Tibial artery (tissue), 4 donors: ENCODE measurements around the gene TEKTIP1.

Source experiments
- DNase-seq, 2 donors: peaks; one replicate each; pipeline ENCODE4 v3.0.0-alpha.2; 2019
- H3K27ac ChIP-seq, 2 donors: fragments of 200-600 bp; sonication (generic) in 1 of 2; 1 replicate in 1 of 2; 2 replicates in 1 of 2; pipeline ENCODE4 v1.5.1; 2018 to 2019; ENCODE audit warnings: mild to moderate bottlenecking in 1 of 2
- H3K27me3 ChIP-seq, 2 donors: fragments of 200-600 bp; sonication (generic) in 1 of 2; one replicate each; pipeline versions ENCODE4 v1.5.1 to v1.6.0; 2016 to 2019
- H3K36me3 ChIP-seq, 3 donors: fragments of 200-600 bp; sonication (generic) in 2 of 3; one replicate each; pipeline ENCODE4 v1.5.1; 2016 to 2019; ENCODE audit warnings: mild to moderate bottlenecking in 2 of 3
- H3K4me1 ChIP-seq, 4 donors: fragments of 200-600 bp; sonication (generic) in 2 of 4; 1 replicate in 3 of 4; 2 replicates in 1 of 4; pipeline ENCODE4 v1.5.1; 2016 to 2019
- H3K4me3 ChIP-seq, 2 donors: fragments of 200-600 bp; sonication (generic) in 1 of 2; 1 replicate in 1 of 2; 2 replicates in 1 of 2; pipeline ENCODE4 v1.5.1; 2018 to 2019; ENCODE audit warnings: mild to moderate bottlenecking in 2 of 2
- H3K9me3 ChIP-seq, 3 donors: fragments of 200-600 bp; sonication (generic) in 1 of 3; one replicate each; pipeline ENCODE4 v1.5.1; 2016 to 2019
- CTCF ChIP-seq, 2 experiments: fragments of 200-600 bp in 1 of 2; fragments of 450-650 bp in 1 of 2; IDR thresholded peaks; one replicate each; pipeline ENCODE4 v1.5.1; 2017 to 2019; ENCODE audit warnings: antibody characterized with exemption in 2 of 2, mild to moderate bottlenecking in 1 of 2, moderate library complexity in 1 of 2
- intact Hi-C: fragments of 100-400 bp; cut with DNase I; formaldehyde crosslinking; loops from one replicate; pipeline ENCODE4 v1.15.0; 2023; ENCODE audit warnings: low total_unique reads

Gene TEKTIP1

GRCh38 chr19:3519126-3519525 lies 19.8 kb upstream of the TEKTIP1 start:
- no peaks in the 10 kb centered on the region for H3K27me3 ChIP-seq
- H3K9me3 ChIP-seq = no peaks in the 10 kb centered on the region
- H3K27ac ChIP-seq = no peak overlapping the region
- intact Hi-C loops = no loop called here
- H3K36me3 ChIP-seq = peaks cover 11 to 53% (median 20%) of the 10 kb centered on the region in 3 donors
- no peak for TF ChIP-seq CTCF (IDR thresholded peaks at IDR 0.05)
- DNase-seq = no peak
- peaks cover 0 to 19% (median 5%) of the 10 kb centered on the region in 4 donors for H3K4me1 ChIP-seq
- no peak overlapping the region for H3K4me3 ChIP-seq

GRCh38 chr19:3520166-3521103 lies 18.5 kb upstream of the TEKTIP1 start:
- Histone ChIP-seq H3K9me3 (no peaks in the 10 kb centered on the region), H3K27ac (no peak overlapping the region), H3K4me3 (no peak overlapping the region), H3K4me1 (peaks cover 0 to 19% (median 5%) of the 10 kb centered on the region in 4 donors), H3K36me3 (peaks cover 19 to 63% (median 31%) of the 10 kb centered on the region in 3 donors), H3K27me3 (no peaks in the 10 kb centered on the region)
- no peak for TF ChIP-seq CTCF (IDR thresholded peaks at IDR 0.05)
- no peak for DNase-seq
- intact Hi-C loops = no loop called here

GRCh38 chr19:3521104-3521445 lies 17.9 kb upstream of the TEKTIP1 start:
- intact Hi-C loops = no loop called here
- H3K4me1 ChIP-seq = peaks cover 0 to 16% (median 3%) of the 10 kb centered on the region in 4 donors
- no peak overlapping the region for H3K4me3 ChIP-seq
- H3K27me3 ChIP-seq = no peaks in the 10 kb centered on the region
- TF ChIP-seq CTCF (IDR thresholded peaks at IDR 0.05) = no peak
- H3K9me3 ChIP-seq = no peaks in the 10 kb centered on the region
- no peak for DNase-seq
- H3K27ac ChIP-seq = no peak overlapping the region
- peaks cover 23 to 69% (median 36%) of the 10 kb centered on the region in 3 donors for H3K36me3 ChIP-seq

GRCh38 chr19:3522421-3523360 lies 16.3 kb upstream of the TEKTIP1 start:
- no peak overlapping the region for H3K4me3 ChIP-seq
- peaks cover 36 to 85% (median 52%) of the 10 kb centered on the region in 3 donors for H3K36me3 ChIP-seq
- H3K9me3 ChIP-seq = no peaks in the 10 kb centered on the region
- H3K27me3 ChIP-seq = no peaks in the 10 kb centered on the region
- intact Hi-C loops = no loop called here
- H3K27ac ChIP-seq = no peak overlapping the region
- TF ChIP-seq CTCF (IDR thresholded peaks at IDR 0.05) = no peak
- H3K4me1 ChIP-seq = peaks cover 0 to 7% (median 0%) of the 10 kb centered on the region in 4 donors
- DNase-seq = no peak

GRCh38 chr19:3523361-3524077 lies 15.5 kb upstream of the TEKTIP1 start:
- no peak overlapping the region for H3K4me3 ChIP-seq
- no peaks in the 10 kb centered on the region for H3K27me3 ChIP-seq
- intact Hi-C loops = no loop called here
- peaks cover 0 to 7% (median 0%) of the 10 kb centered on the region in 4 donors for H3K4me1 ChIP-seq
- no peak overlapping the region for H3K27ac ChIP-seq
- no peaks in the 10 kb centered on the region for H3K9me3 ChIP-seq
- peaks cover 43 to 93% (median 59%) of the 10 kb centered on the region in 3 donors for H3K36me3 ChIP-seq
- TF ChIP-seq CTCF (IDR thresholded peaks at IDR 0.05) = no peak
- DNase-seq = no peak
